WTC11 (cell line): Measurements from ENCODE around the gene VPS4A. TPM values are rescaled to one million over a fixed set of nuclear protein-coding genes. Genes with fewer than 3 reads are reported as not detected.

Experiments
- ATAC-seq: fragments of 200-7000 bp; cut with Tn5 transposase; 2 replicates; pipeline ENCODE4 v1.10.0; 2021; ENCODE audit warnings: mild to moderate bottlenecking, moderate library complexity
- CTCF ChIA-PET: fragments of 300-600 bp; sonication (Branson Sonifier 250); formaldehyde crosslinking; loops from one replicate; lab custom pipeline; 2021; ENCODE audit warnings: antibody characterized with exemption; lab: Charles Lee
- POLR2A ChIA-PET: fragments of 350-600 bp; sonication (Branson Sonifier 250); formaldehyde crosslinking; loops from one replicate; lab custom pipeline; 2021; ENCODE audit warnings: antibody characterized with exemption; lab: Charles Lee
- DNase-seq: peaks from one replicate; pipeline ENCODE4 v3.0.0; 2021; ENCODE audit warnings: low spot score
- H3K27ac Mint-ChIP-seq: 2 replicates; pipeline ENCODE4 v1.8.0; 2021; ENCODE audit warnings: mixed read lengths
- H3K27me3 Mint-ChIP-seq: 2 replicates; pipeline ENCODE4 v1.8.0; 2021; ENCODE audit warnings: low read depth, mild to moderate bottlenecking, moderate library complexity, mixed read lengths
- H3K36me3 Mint-ChIP-seq: 2 replicates; pipeline ENCODE4 v1.8.0; 2021; ENCODE audit warnings: mixed read lengths
- H3K4me1 Mint-ChIP-seq: 2 replicates; pipeline ENCODE4 v1.8.0; 2022; ENCODE audit warnings: mixed read lengths
- H3K4me3 Mint-ChIP-seq: 2 replicates; pipeline ENCODE4 v1.8.0; 2021; ENCODE audit warnings: mild to moderate bottlenecking, moderate library complexity, mixed read lengths
- H3K9me3 Mint-ChIP-seq: 2 replicates; pipeline ENCODE4 v1.8.0; 2021; ENCODE audit warnings: mixed read lengths
- ATF1 ChIP-seq: sonication (generic); formaldehyde crosslinking; IDR thresholded peaks from 2 replicates; pipeline ENCODE4 v1.8.1; 2023; ENCODE audit warnings: mild to moderate bottlenecking, moderate library complexity, missing genetic modification reagents
- CBFB ChIP-seq: sonication (generic); formaldehyde crosslinking; IDR thresholded peaks from 2 replicates; pipeline ENCODE4 v1.8.1; 2022; ENCODE audit warnings: mild to moderate bottlenecking, low read depth, missing genetic modification reagents
- CDX4 ChIP-seq: fragments of 250-450 bp; sonication (Bioruptor Pico); IDR thresholded peaks from 2 replicates; pipeline ENCODE4 v1.9.0; 2021; ENCODE audit warnings: moderate library complexity, mild to moderate bottlenecking, inconsistent platforms, borderline replicate concordance
- CREM ChIP-seq: sonication (generic); formaldehyde crosslinking; IDR thresholded peaks from 2 replicates; pipeline ENCODE4 v1.8.1; 2022; ENCODE audit warnings: mild to moderate bottlenecking, missing genetic modification reagents, moderate library complexity
- E2F1 ChIP-seq: sonication (generic); formaldehyde crosslinking; IDR thresholded peaks from 2 replicates; pipeline ENCODE4 v1.8.0; 2022; ENCODE audit warnings: mild to moderate bottlenecking, missing genetic modification reagents
- E2F4 ChIP-seq: sonication (generic); formaldehyde crosslinking; IDR thresholded peaks from 2 replicates; pipeline ENCODE4 v1.8.1; 2022; ENCODE audit warnings: low read depth, mild to moderate bottlenecking, moderate library complexity, missing genetic modification reagents, borderline replicate concordance
- ESRRA ChIP-seq: sonication (generic); formaldehyde crosslinking; IDR thresholded peaks from 2 replicates; pipeline ENCODE4 v1.8.1; 2022; ENCODE audit warnings: mild to moderate bottlenecking, missing genetic modification reagents, borderline replicate concordance
- GABPB1 ChIP-seq: sonication (generic); formaldehyde crosslinking; IDR thresholded peaks from 2 replicates; pipeline ENCODE4 v1.8.1; 2023; ENCODE audit warnings: mild to moderate bottlenecking, missing genetic modification reagents
- GRHL2 ChIP-seq: fragments of 250-450 bp; sonication (Bioruptor Pico); IDR thresholded peaks from 2 replicates; pipeline ENCODE4 v1.8.0; 2022; ENCODE audit warnings: mild to moderate bottlenecking, moderate library complexity; ENCODE audit not compliant: insufficient replicate concordance, severe bottlenecking
- MXD4 ChIP-seq: fragments of 250-450 bp; sonication (Bioruptor Pico); IDR thresholded peaks from 2 replicates; pipeline ENCODE4 v1.8.0; 2021; ENCODE audit warnings: mild to moderate bottlenecking, moderate library complexity, borderline replicate concordance
- NFATC4 ChIP-seq: fragments of 250-450 bp; sonication (Bioruptor Pico); IDR thresholded peaks from 2 replicates; pipeline ENCODE4 v1.9.0; 2021; ENCODE audit warnings: mild to moderate bottlenecking
- NFE2L1 ChIP-seq: sonication (generic); formaldehyde crosslinking; IDR thresholded peaks from 2 replicates; pipeline ENCODE4 v1.8.1; 2023; ENCODE audit warnings: missing genetic modification reagents
- PRRX2 ChIP-seq: fragments of 250-450 bp; sonication (Bioruptor Pico); IDR thresholded peaks from 2 replicates; pipeline ENCODE4 v1.8.0; 2021; ENCODE audit warnings: mild to moderate bottlenecking
- RORB ChIP-seq: fragments of 250-450 bp; sonication (Bioruptor Pico); IDR thresholded peaks from 2 replicates; pipeline ENCODE4 v1.9.0; 2021; ENCODE audit warnings: mild to moderate bottlenecking
- SMAD3 ChIP-seq: sonication (generic); formaldehyde crosslinking; IDR thresholded peaks from 2 replicates; pipeline ENCODE4 v1.8.0; 2022; ENCODE audit warnings: missing genetic modification reagents, mild to moderate bottlenecking, borderline replicate concordance
- SMAD4 ChIP-seq: sonication (generic); formaldehyde crosslinking; IDR thresholded peaks from 2 replicates; pipeline ENCODE4 v1.8.0; 2022; ENCODE audit warnings: mild to moderate bottlenecking, missing genetic modification reagents
- USF2 ChIP-seq: sonication (generic); formaldehyde crosslinking; IDR thresholded peaks from 2 replicates; pipeline ENCODE4 v1.8.1; 2023; ENCODE audit warnings: mild to moderate bottlenecking, missing genetic modification reagents, moderate library complexity
- ZBTB43 ChIP-seq: sonication (generic); formaldehyde crosslinking; IDR thresholded peaks from 2 replicates; pipeline ENCODE4 v1.8.1; 2023; ENCODE audit warnings: mild to moderate bottlenecking, missing genetic modification reagents
- ZNF138 ChIP-seq: sonication (generic); formaldehyde crosslinking; conservative IDR thresholded peaks from 2 replicates; pipeline ENCODE4 v1.8.1; 2022; ENCODE audit warnings: mild to moderate bottlenecking, moderate library complexity, missing genetic modification reagents
- ZNF281 ChIP-seq: sonication (generic); formaldehyde crosslinking; IDR thresholded peaks from 2 replicates; pipeline ENCODE4 v1.8.0; 2023; ENCODE audit warnings: mild to moderate bottlenecking, missing genetic modification reagents
- ZNF317 ChIP-seq: sonication (generic); formaldehyde crosslinking; IDR thresholded peaks from 2 replicates; pipeline ENCODE4 v1.8.1; 2023; ENCODE audit warnings: low read depth, mild to moderate bottlenecking, moderate library complexity, missing genetic modification reagents, borderline replicate concordance
- ZNF396 ChIP-seq: fragments of 250-450 bp; sonication (Bioruptor Pico); IDR thresholded peaks from 2 replicates; pipeline ENCODE4 v1.8.0; 2021; ENCODE audit warnings: mild to moderate bottlenecking, moderate library complexity, borderline replicate concordance
- ZNF512 ChIP-seq: sonication (generic); formaldehyde crosslinking; IDR thresholded peaks from 2 replicates; pipeline ENCODE4 v1.8.1; 2022; ENCODE audit warnings: missing genetic modification reagents, borderline replicate concordance
- ZNF671 ChIP-seq: fragments of 250-450 bp; sonication (Bioruptor Pico); IDR thresholded peaks from 2 replicates; pipeline ENCODE4 v1.8.0; 2021; ENCODE audit warnings: mild to moderate bottlenecking
- total RNA-seq: library from RNA; stranded (reverse); gene quantifications from 3 replicates; pipeline ENCODE4 v1.2.3, GENCODE V29; 2021

Gene VPS4A
- total RNA-seq, 1 experiment from 2014 or later: 28.3 TPM

GRCh38 chr16:69315486-69316311 lies 4.5 kb downstream of the VPS4A start:
- ChIA-PET POLR2A (interaction anchor here (1.1 kb wide), 1 partner anchor 14 kb away, joined by 3 read pairs; no protein-coding TSS in a partner anchor), CTCF (no interaction called here)
- ATAC-seq (no peak), DNase-seq (no peak)
- Mint-ChIP-seq H3K36me3 (peaks cover 33% of the 10 kb centered on the region), H3K4me1 (peaks cover 5% of the 10 kb centered on the region), H3K4me3 (no peak overlapping the region), H3K9me3 (no peaks in the 10 kb centered on the region), H3K27ac (0 out of 2 replicates have a peak overlapping the region, but pooled peaks have one; percentile 41), H3K27me3 (no peaks in the 10 kb centered on the region)
- TF ChIP-seq MXD4 (CRISPR knock-in tag) (no peak), SMAD3 (CRISPR knock-in tag) (no peak), ZNF671 (CRISPR knock-in tag) (no peak), NFE2L1 (CRISPR knock-in tag) (no peak), ZNF512 (no peak)

GRCh38 chr16:69316595-69317034 lies 5.5 kb downstream of the VPS4A start:
- ChIA-PET CTCF (no interaction called here), POLR2A (interaction anchor here (1.1 kb wide), 1 partner anchor 13 kb away, joined by 3 read pairs; no protein-coding TSS in a partner anchor)
- Mint-ChIP-seq H3K36me3 (peaks cover 41% of the 10 kb centered on the region), H3K4me1 (peaks cover 5% of the 10 kb centered on the region), H3K27ac (no peak overlapping the region), H3K4me3 (no peak overlapping the region), H3K27me3 (no peaks in the 10 kb centered on the region), H3K9me3 (no peaks in the 10 kb centered on the region)
- ATAC-seq: no peak
- TF ChIP-seq E2F1 (CRISPR knock-in tag) (no peak), CREM (CRISPR knock-in tag) (no peak), GRHL2 (CRISPR knock-in tag) (no peak), ZNF396 (CRISPR knock-in tag) (no peak), ZNF281 (CRISPR knock-in tag) (no peak), CBFB (CRISPR knock-in tag) (no peak), ZNF138 (CRISPR knock-in tag) (no peak), CDX4 (CRISPR knock-in tag) (no peak), E2F4 (CRISPR knock-in tag) (no peak), SMAD3 (CRISPR knock-in tag) (no peak), SMAD4 (CRISPR knock-in tag) (no peak), ZBTB43 (CRISPR knock-in tag) (no peak), GABPB1 (CRISPR knock-in tag) (no peak), NFATC4 (CRISPR knock-in tag) (no peak), ZNF317 (CRISPR knock-in tag) (no peak), USF2 (no peak), ESRRA (no peak), ATF1 (CRISPR knock-in tag) (no peak), RORB (CRISPR knock-in tag) (no peak), PRRX2 (CRISPR knock-in tag) (no peak)
- DNase-seq: no peak
